ENCODE data around the gene PPIA.
"Not testable (repeated sequence)": the region's sequence is repeated elsewhere in the genome, so short reads cannot be mapped to it uniquely, and the experiment has no call there.

Gene PPIA

DNA sequence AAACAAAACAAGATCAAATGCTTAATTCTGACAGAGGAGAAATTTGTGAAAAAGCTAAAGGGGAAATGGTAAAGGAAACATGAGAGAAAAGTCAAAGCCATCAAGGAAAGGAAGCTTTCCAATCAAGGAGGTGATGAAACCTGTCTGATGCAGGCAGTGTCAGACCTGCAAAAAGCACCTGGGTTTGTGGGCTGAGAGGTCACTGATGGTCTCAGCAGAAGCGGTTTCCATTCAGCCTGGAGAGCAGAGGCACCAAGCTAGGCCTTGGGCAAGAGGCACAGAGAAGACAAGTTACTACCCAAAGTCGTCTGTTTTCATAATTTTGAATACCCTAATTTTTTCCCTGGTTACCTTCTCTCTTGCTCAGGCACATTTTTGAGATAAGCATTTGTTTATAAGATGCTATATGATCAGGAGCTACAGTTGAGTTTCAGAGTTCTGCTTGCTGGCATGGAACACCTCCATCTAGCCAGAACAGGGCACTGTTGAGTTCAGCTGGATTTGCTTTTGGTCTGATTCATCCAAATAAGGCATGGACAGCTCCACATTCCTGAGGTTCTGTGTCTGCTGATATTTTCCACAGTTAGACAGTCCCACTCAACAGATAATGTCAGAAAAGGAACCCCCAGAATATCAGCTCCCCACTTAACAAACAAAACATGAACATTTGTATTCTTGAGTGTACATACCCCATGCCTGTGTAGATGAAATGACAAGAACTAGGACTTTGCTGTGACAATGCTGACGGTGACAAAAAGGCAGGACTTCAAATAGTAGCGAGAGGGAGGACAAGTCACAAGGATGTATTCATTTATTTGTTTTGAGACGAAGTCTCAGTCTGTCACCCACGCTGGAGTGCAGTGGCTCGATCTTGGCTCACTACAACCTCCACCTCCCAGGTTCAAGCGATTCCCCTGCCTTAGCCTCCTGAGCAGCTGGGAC, 4.9 kb upstream of the PPIA start:
- no peak for DNase-seq

DNA sequence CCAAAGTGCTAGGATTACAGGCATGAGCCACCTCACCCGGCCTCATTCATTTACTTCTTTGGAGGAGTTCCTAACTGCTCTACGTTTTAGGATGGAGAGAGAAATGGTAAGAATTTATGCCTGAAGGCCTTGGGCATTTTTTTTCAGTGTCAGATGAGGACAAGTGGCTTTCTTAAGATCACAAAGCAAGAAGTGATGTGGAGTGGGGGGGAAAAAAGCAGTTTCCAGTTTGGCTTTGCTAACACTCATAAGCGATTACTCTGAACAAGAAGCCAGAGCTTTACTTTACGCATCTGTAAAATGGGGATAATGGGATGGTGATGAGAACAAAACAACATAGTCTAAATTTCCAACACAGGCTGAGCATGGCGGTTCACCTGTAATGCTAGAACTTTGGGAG, 2.6 kb upstream of the PPIA start:
- no peak for DNase-seq

DNA sequence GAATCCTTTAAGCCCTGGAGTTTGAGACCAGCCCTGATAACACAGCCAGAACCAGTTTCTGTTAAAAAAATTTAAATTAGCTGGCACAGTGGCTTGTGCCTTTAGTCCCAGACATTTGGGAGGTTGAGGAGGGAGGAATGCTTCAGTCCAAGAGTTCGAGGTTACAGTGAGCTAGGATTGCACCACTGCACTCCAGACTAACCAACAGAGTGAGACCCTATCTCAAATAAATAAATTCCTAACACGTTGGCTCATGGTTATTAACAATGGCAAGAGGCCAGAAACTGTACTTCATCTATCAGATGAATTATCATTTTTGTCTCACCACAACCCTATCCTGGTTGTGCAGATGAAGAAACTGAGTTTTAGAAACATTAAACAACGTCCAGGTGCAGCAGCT, 2.1 kb upstream of the PPIA start:
- no peak for DNase-seq

GRCh38 chr7:44796034-44796503, 412 bp upstream of the PPIA start:
- no peak for DNase-seq

DNA sequence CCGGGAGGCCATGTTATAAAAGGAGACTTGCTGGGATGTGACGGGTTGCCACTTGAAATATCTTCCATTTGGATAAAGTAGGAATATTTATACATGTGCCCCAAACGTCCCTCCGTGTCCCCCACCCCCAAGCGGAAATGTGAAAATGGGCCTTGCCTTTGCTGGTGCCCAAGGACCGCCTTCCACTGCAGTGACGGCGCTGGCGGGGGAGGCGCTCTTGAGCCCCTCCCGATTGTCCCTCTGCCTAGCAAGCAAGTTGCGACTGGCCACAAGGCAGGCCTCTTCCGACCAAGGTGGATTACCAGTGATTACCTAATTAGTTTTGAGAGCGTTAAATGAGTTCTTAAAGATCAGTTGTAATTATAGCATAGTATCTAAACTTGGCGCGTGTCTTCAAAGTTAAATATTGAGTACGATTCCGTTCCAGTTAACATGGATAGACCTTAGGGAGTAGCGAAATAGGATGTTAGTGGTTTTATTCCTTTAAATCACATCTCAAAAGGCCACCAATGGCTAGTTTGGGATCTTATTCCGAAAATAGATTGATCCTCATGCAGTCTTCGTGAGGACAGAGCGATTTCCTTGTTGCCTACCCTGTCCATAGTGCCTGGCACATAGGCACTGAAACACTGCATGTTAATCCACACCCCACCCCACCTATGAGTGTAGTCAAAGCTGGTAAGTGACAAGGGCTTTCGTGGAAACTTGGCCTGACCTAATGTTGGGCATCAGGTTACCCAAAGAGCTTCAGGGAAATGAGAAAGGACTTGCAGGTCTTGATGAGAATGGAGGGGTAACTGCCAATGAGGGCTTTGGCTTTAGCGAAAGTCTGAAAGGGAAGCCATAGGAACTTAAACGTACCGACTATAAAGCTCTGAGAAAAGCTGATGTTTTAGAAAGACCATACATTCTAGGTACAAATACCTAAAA, 1.1 kb downstream of the PPIA start:
- DNase-seq: peak; percentile 75 to 76

GRCh38 chr7:44798649-44799305, 2.3 kb downstream of the PPIA start:
- DNase-seq: no peak

- no peak for DNase-seq
Measured at GRCh38 chr7:44799939-44800338, 3.5 kb downstream of the PPIA start.

DNA sequence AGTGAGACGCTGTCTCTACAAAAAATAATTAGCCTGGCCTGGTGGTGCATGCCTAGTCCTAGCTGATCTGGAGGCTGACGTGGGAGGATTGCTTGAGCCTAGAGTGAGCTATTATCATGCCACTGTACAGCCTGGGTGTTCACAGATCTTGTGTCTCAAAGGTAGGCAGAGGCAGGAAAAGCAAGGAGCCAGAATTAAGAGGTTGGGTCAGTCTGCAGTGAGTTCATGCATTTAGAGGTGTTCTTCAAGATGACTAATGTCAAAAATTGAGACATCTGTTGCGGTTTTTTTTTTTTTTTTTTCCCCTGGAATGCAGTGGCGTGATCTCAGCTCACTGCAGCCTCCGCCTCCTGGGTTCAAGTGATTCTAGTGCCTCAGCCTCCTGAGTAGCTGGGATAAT, 5.4 kb downstream of the PPIA start:
- no peak for DNase-seq

DNA sequence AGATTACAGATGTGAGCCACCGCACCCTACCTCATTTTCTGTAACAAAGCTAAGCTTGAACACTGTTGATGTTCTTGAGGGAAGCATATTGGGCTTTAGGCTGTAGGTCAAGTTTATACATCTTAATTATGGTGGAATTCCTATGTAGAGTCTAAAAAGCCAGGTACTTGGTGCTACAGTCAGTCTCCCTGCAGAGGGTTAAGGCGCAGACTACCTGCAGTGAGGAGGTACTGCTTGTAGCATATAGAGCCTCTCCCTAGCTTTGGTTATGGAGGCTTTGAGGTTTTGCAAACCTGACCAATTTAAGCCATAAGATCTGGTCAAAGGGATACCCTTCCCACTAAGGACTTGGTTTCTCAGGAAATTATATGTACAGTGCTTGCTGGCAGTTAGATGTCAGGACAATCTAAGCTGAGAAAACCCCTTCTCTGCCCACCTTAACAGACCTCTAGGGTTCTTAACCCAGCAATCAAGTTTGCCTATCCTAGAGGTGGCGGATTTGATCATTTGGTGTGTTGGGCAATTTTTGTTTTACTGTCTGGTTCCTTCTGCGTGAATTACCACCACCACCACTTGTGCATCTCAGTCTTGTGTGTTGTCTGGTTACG, 6.0 kb downstream of the PPIA start:
- no peak for DNase-seq

- not testable (repeated sequence) for DNase-seq
Measured at GRCh38 chr7:44803828-44804519, 7.5 kb downstream of the PPIA start.

GRCh38 chr7:44805950-44806349, 9.5 kb downstream of the PPIA start:
- no peak for DNase-seq

GRCh38 chr7:44808914-44809393, 12.5 kb downstream of the PPIA start:
- no peak for DNase-seq

DNA sequence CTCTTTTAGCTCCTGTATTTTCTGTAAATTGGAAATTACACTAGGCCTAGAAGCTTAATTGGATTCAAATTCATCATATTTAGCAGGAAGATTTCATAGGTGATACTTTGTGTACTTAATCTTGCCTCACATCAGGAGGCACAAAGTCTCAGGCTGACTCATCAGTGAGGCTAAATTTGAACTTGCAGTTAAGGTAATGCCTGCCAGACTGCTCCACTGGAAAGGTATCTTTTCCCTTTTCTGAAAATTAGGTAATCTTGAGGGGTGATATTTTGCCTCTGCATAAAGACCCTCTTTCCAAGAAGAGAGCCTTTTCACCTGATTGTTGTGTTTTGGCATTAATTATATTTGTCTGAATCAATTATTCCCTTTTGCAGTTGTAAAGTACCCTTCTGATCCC, 14.6 kb downstream of the PPIA start:
- no peak for DNase-seq

DNA sequence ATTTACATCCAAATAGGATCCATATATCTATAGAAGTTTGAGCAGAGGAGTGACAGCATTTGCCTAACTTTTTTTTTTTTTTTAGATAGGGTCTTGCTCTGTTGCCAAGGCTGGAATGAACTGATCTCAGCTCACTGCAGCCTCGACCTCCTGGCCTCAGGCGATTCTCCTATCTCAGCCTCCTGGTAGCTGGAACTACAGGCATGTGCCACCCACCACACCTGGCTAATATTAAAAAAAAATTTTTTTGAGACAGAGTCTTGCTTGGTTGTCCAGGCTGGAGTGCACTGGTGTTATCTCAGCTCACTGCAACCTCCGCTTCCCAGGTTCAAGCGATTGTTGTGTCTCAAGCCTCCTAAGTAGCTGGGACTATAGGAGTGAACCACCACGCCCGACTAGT, 15.1 kb downstream of the PPIA start:
- no peak for DNase-seq

DNA sequence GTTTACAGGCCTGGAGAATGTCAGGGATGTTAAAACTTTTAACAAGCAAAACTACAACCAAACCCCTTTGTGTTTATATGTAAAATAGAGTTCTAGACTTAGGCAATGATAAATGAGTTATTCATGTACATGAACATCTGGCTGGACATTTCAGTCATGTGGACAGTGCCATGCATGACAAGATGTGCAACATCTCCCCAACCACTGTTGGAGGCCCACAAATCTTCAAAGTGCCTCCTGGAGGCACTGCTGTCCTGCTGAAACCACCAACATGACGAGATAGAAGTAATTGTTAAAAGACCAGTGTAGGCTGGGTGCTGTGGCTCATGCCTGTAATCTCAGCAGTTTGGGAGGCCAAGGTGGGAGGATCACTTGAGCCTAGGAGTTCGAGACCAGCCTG, 18.4 kb downstream of the PPIA start:
- DNase-seq: no peak

DNA sequence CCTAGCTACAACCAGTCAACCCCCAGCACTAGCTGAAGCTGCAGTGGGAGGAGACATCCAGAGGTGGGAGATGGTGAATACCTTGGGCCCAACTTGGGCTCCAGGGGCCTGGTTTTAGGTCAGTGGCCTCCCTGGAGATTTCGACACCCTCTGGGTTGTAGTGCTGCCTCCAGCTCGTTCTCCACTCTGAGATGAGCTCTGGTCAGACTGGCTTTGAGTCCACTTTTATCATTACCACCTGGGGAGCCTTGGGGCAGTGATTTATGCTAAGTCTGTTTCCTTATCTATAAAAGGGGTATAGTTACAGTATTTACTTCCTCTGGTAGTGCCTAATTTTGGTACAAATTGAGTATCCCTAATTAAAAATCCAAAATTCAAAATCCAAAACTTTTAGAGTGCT, 22.8 kb downstream of the PPIA start:
- DNase-seq: no peak

DNA sequence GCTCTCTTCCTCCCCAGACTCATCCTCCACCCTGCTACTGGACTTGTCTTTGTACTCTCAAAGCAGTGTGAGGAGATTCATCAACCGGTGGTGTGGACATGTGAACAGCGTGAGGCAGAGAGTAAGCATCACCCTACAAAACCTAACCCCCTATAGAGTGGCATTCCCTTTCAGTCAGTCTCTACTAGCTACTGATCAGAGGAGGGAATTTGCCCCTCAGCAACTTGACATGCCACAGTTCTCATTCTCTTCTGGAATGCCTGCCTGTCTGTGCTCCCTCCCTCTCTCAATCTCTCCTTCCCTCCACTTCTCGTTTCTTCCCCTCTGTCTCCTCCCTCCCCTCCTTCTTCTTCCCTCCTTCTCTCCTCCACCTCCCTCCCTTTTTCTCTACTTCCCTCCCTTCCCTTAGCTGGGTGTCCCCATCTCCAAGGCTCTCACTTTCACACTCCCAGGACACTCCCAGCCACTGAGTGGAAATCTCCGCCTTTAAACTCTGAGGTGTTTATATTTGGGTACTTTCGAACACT, 26.8 kb downstream of the PPIA start:
- no peak for DNase-seq

GRCh38 chr7:44824894-44825526, 28.5 kb downstream of the PPIA start:
- no peak for DNase-seq

GRCh38 chr7:44827567-44827966, 31.1 kb downstream of the PPIA start:
- no peak for DNase-seq

GRCh38 chr7:44838751-44839150, 42.3 kb downstream of the PPIA start:
- DNase-seq: no peak

GRCh38 chr7:44842675-44843074, 46.2 kb downstream of the PPIA start:
- DNase-seq: not testable (repeated sequence)
